OCI-LY1 (cell line): ENCODE data around the gene COL9A3.

Source experiments
- EZH2 ChIP-seq: fragments of 200-600 bp; sonication (generic), shearing (Covaris generic); IDR thresholded peaks from 2 replicates; pipeline ENCODE4 v1.8.0; 2017; ENCODE audit warnings: borderline replicate concordance, mixed run types, mild to moderate bottlenecking, antibody characterized with exemption, low read length, moderate library complexity, mixed read lengths
- TF ChIP-seq, protein P1 (sequence below): fragments of 200-600 bp; sonication (generic), shearing (Covaris generic); IDR thresholded peaks from 2 replicates; pipeline ENCODE4 v1.5.1; 2017; ENCODE audit warnings: mild to moderate bottlenecking, antibody characterized with exemption, low read length, moderate library complexity, mixed read lengths

DNA sequence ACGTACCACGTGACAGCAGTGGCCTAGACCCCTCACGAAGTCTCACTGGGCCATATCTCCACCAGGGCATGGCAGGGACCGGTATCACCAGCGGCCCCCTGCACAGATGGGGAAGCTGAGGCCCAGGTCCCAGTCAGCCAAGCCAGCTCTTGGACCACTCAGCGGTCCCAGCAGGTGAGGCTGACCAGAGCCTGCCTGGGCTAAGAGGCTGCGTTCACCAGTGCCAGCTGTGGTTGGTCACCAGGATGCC lies 23.2 kb upstream of the COL9A3 start:
- TF ChIP-seq, protein P1, sequence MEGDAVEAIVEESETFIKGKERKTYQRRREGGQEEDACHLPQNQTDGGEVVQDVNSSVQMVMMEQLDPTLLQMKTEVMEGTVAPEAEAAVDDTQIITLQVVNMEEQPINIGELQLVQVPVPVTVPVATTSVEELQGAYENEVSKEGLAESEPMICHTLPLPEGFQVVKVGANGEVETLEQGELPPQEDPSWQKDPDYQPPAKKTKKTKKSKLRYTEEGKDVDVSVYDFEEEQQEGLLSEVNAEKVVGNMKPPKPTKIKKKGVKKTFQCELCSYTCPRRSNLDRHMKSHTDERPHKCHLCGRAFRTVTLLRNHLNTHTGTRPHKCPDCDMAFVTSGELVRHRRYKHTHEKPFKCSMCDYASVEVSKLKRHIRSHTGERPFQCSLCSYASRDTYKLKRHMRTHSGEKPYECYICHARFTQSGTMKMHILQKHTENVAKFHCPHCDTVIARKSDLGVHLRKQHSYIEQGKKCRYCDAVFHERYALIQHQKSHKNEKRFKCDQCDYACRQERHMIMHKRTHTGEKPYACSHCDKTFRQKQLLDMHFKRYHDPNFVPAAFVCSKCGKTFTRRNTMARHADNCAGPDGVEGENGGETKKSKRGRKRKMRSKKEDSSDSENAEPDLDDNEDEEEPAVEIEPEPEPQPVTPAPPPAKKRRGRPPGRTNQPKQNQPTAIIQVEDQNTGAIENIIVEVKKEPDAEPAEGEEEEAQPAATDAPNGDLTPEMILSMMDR, result no peak
- TF ChIP-seq EZH2, result no peak
